OCI-LY1 (cell line): Measurements from ENCODE around the gene ABHD17C.

Experiments
- CTCF ChIP-seq: fragments of 200-600 bp; sonication (generic), shearing (Covaris generic); IDR thresholded peaks from 2 replicates; pipeline ENCODE4 v1.5.1; 2017; ENCODE audit warnings: mild to moderate bottlenecking, antibody characterized with exemption, low read length, moderate library complexity, mixed read lengths
- EZH2 ChIP-seq: fragments of 200-600 bp; sonication (generic), shearing (Covaris generic); IDR thresholded peaks from 2 replicates; pipeline ENCODE4 v1.8.0; 2017; ENCODE audit warnings: borderline replicate concordance, mixed run types, mild to moderate bottlenecking, antibody characterized with exemption, low read length, moderate library complexity, mixed read lengths

GRCh38 chr15:80695911-80696661, 976 bp downstream of the ABHD17C start:
- no peak for TF ChIP-seq CTCF
- no peak for TF ChIP-seq EZH2
